ENCODE data around the gene DPH3. TPM values are rescaled to one million over a fixed set of nuclear protein-coding genes. Genes with fewer than 3 reads are reported as not detected.

Gene DPH3
- total RNA-seq, 1 donor: 33.4 TPM

DNA sequence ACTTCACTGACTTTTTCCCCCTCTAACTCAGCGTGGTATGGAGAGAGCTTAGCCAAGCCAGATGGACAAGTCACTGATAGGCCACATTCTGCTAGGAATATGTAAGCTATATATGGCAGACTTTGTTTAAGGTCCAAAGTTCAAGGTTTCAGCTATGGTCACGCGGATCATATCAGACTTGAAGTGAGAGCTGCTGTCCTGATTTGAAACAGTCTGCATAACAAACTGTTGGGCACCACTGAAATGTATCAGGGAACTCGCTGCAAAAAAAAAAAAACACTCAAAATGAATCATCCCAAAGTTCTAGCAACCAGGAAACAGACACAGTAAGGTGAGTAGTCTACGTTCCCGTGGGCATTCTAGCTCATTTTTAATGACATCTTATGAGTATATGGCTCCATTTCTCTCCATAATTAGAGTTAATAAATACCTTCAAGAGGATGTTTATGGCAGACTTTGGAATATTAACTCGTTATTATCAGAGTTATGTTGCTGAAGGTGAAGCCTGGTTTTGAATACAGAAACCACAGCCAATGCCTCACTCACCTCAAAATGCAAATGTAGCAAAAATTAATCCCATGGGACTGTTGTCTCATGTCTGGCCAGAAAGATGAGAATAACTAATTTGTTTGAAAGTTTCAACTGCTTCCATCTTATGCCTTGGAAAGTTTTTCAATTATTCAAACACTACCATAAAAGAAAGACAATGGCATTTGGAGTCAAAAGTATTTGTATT, 12.3 kb downstream of the DPH3 start:
- no peak overlapping the region for H3K4me3 ChIP-seq (ENCODE audit: low read depth, low read length)
- DNase-seq (ENCODE audit: low read depth): no peak
- TF ChIP-seq, protein P1, sequence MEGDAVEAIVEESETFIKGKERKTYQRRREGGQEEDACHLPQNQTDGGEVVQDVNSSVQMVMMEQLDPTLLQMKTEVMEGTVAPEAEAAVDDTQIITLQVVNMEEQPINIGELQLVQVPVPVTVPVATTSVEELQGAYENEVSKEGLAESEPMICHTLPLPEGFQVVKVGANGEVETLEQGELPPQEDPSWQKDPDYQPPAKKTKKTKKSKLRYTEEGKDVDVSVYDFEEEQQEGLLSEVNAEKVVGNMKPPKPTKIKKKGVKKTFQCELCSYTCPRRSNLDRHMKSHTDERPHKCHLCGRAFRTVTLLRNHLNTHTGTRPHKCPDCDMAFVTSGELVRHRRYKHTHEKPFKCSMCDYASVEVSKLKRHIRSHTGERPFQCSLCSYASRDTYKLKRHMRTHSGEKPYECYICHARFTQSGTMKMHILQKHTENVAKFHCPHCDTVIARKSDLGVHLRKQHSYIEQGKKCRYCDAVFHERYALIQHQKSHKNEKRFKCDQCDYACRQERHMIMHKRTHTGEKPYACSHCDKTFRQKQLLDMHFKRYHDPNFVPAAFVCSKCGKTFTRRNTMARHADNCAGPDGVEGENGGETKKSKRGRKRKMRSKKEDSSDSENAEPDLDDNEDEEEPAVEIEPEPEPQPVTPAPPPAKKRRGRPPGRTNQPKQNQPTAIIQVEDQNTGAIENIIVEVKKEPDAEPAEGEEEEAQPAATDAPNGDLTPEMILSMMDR (IDR thresholded peaks at IDR 0.05; ENCODE audit: insufficient read depth, low read length): no peak

DNA sequence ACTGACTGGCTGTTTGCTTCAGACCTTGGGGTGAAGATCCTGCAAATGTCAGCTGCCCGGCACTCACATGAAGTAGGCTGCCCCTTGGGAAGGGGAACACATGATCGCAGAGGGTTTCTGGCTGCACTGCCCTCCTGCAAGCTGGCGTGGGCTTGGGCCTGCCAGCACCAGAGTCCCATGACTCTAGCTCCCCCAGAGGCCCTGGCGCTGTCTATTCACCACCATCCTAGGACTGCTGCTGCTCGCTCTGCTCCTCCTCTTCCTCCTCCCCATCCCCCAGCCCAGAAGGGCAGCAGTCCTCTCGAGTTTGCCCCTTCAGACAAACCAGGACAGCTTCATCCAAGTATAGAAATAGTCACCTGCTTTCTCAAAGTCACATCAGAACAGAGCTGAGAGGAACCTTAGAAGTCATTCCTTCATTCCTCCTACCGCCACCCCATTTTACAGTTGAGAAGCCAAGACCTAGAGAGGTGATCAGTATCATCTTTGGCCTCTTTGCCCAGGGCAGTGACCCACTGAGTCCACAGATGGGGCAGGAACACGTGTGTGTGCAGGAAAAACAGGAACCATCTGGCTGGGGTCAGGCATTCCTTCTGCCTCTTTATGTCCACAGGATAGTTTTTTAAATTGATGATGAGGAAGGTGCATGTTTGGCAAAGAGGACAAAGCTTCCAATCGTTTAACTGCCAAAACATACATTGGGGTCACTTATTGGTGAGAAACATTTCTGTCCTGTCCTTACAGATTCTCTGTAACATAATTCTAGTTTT, 13.2 kb downstream of the DPH3 start:
- TF ChIP-seq, protein P1 (IDR thresholded peaks at IDR 0.05; ENCODE audit: insufficient read depth, low read length): no peak
- no peak for DNase-seq (ENCODE audit: low read depth)
- no peak overlapping the region for H3K4me3 ChIP-seq (ENCODE audit: low read depth, low read length)

DNA sequence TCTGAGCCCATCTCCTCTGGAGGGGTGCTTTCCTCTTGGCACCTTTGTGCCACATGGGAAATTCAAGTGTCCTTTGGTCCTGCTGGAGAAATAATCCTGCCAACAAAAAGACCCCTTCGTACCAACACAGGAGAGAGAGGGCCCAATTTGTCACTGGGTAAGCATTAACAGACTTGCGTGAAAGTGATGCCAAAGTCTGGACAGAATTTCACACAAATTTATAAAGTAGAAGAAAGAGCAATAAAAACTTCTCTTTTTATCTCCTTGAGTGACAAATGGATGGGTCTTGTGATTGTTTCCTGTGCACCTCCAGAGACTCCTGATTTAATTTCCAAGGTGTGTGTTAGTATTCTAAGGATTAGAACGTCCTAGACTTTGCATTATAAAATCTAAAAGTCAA, 14.9 kb downstream of the DPH3 start:
- TF ChIP-seq, protein P1 (IDR thresholded peaks at IDR 0.05; ENCODE audit: insufficient read depth, low read length): no peak
- no peak overlapping the region for H3K4me3 ChIP-seq (ENCODE audit: low read depth, low read length)
- no peak for DNase-seq (ENCODE audit: low read depth)

GRCh38 chr3:16249336-16249735, 15.4 kb downstream of the DPH3 start:
- peak; percentile 49 for DNase-seq (ENCODE audit: low read depth)
- TF ChIP-seq, protein P1 (IDR thresholded peaks at IDR 0.05; ENCODE audit: insufficient read depth, low read length): peak; percentile 45
- no peak overlapping the region for H3K4me3 ChIP-seq (ENCODE audit: low read depth, low read length)

- TF ChIP-seq, protein P1 (IDR thresholded peaks at IDR 0.05; ENCODE audit: insufficient read depth, low read length): no peak
- DNase-seq (ENCODE audit: low read depth): no peak
- H3K4me3 ChIP-seq (ENCODE audit: low read depth, low read length): no peak overlapping the region
Observed at GRCh38 chr3:16248556-16248955, 16.2 kb downstream of the DPH3 start.

GRCh38 chr3:16247282-16248061, 17.3 kb downstream of the DPH3 start:
- TF ChIP-seq, protein P1 (IDR thresholded peaks at IDR 0.05; ENCODE audit: insufficient read depth, low read length): peak; percentile 89
- peak; percentile 92 for DNase-seq (ENCODE audit: low read depth)
- H3K4me3 ChIP-seq (ENCODE audit: low read depth, low read length): no peak overlapping the region
